Gastroesophageal sphincter (tissue), 3 donors: ENCODE data around the gene ARL10.

Experiments
- EP300 ChIP-seq: sonication (generic); formaldehyde crosslinking; IDR thresholded peaks from one replicate; pipeline ENCODE4 v1.6.1; 2017; ENCODE audit warnings: antibody characterized with exemption, mild to moderate bottlenecking
- POLR2A ChIP-seq, 2 donors: fragments of 450-650 bp; IDR thresholded peaks; one replicate each; pipeline ENCODE4 v1.6.1; 2017; ENCODE audit warnings: antibody characterized with exemption in 2 of 2, mild to moderate bottlenecking in 2 of 2, moderate library complexity in 1 of 2
- POLR2AphosphoS5 ChIP-seq: sonication (generic); formaldehyde crosslinking; IDR thresholded peaks from one replicate; pipeline ENCODE4 v1.6.1; 2017; ENCODE audit warnings: antibody characterized with exemption
- TF ChIP-seq, protein P1 (sequence below), 4 experiments: fragments of 200-600 bp in 2 of 4; fragments of 450-650 bp in 2 of 4; sonication (generic) in 1 of 4; IDR thresholded peaks; one replicate each; pipeline ENCODE4 v1.5.1; 2017 to 2019; ENCODE audit warnings: antibody characterized with exemption in 4 of 4, mild to moderate bottlenecking in 2 of 4, moderate library complexity in 2 of 4

GRCh38 chr5:176364765-176365350 is 429 bp upstream of the ARL10 start:
- TF ChIP-seq, protein P1, sequence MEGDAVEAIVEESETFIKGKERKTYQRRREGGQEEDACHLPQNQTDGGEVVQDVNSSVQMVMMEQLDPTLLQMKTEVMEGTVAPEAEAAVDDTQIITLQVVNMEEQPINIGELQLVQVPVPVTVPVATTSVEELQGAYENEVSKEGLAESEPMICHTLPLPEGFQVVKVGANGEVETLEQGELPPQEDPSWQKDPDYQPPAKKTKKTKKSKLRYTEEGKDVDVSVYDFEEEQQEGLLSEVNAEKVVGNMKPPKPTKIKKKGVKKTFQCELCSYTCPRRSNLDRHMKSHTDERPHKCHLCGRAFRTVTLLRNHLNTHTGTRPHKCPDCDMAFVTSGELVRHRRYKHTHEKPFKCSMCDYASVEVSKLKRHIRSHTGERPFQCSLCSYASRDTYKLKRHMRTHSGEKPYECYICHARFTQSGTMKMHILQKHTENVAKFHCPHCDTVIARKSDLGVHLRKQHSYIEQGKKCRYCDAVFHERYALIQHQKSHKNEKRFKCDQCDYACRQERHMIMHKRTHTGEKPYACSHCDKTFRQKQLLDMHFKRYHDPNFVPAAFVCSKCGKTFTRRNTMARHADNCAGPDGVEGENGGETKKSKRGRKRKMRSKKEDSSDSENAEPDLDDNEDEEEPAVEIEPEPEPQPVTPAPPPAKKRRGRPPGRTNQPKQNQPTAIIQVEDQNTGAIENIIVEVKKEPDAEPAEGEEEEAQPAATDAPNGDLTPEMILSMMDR (IDR thresholded peaks at IDR 0.05) = no peak
- TF ChIP-seq POLR2AphosphoS5 (no peak), POLR2A (IDR thresholded peaks at IDR 0.05) (no peak), EP300 (no peak)
